SHP77 (cell line): Measurements from ENCODE around the gene EFCAB6.

Experiments
- DNase-seq, 2 experiments: peaks; one replicate each; lab custom pipeline; 2025; lab: John Stamatoyannopoulos, UW

Gene EFCAB6

DNA sequence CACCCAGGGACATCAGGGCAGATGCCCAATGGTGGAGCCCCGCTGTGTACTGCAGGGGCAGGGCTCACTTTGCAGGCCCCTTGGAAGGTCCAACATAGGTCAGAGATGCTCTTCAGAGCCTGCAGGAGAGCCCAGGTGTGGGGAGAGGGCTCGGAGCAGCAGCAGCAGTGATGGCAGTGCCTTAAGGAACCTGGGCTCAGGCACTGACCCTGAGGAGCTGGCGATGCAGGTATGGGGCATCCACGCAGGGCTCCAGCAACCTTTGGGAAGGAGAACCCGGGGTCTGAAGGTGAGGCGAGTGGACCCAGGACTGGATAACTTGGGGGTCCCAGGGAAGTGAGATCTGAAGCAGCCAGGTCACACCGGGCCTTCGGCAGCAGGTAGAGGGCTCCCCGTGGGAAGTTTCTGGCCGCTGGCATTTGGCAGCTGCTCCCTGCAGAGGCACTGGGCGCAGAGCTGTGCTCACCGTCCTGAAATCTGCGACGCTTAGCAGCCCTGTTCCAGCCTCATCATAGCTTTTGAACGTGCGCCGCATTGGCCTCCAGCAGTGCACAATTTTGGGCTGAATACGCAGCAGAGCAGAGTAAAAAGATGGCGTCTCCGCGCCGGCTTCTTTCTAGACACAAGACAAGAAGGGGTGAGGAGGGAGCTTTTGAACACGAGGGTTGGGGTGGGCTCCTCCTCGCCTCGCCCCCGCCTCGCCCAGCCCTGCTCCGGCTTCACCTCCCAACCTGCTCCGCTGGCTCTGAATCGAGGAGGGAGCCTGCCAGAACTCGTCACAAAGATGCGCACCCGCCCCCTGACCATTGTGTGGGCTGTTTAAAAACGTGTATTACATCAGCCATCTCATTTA is 281.5 kb downstream of the EFCAB6 start:
- no peak for DNase-seq

DNA sequence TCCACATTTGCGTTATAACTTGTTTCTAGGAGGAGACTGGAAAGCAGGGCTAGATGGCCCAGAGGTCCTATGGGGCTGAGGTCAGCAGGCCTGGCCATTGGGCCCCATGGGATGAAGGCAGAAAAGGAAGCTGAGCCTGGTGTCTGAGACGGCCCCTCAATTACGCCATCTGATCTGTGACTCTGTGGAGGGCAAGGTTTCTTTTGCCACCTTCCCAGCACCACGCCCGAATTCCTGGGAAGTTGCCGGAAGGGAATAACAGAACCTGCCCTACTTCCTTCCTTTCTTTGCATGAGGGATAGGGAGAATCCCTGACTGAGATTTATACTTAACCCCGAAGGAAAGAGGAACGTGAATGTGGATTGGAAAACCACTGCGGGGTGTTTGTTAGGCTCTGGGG is 282.2 kb downstream of the EFCAB6 start:
- DNase-seq: no peak

DNA sequence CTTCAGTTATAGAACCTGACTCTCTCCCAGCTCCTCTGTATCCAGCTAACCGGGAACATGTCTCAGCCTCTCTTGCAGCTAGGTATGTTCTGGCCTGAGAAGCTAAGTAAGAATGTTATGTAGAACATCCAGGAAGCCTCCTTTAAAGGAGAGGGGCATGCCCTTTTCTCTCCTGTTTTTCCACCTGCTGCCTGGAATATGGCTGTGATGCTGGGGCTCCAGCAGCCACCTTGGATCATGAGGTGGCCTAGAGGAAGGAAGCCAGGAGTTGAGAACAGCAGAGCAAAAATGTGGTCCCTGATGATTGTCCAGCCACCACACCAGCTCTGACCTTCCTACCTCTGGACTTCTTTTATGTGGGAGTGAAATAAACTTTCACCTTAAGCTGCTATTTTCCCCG is 282.6 kb downstream of the EFCAB6 start:
- no peak for DNase-seq

DNA sequence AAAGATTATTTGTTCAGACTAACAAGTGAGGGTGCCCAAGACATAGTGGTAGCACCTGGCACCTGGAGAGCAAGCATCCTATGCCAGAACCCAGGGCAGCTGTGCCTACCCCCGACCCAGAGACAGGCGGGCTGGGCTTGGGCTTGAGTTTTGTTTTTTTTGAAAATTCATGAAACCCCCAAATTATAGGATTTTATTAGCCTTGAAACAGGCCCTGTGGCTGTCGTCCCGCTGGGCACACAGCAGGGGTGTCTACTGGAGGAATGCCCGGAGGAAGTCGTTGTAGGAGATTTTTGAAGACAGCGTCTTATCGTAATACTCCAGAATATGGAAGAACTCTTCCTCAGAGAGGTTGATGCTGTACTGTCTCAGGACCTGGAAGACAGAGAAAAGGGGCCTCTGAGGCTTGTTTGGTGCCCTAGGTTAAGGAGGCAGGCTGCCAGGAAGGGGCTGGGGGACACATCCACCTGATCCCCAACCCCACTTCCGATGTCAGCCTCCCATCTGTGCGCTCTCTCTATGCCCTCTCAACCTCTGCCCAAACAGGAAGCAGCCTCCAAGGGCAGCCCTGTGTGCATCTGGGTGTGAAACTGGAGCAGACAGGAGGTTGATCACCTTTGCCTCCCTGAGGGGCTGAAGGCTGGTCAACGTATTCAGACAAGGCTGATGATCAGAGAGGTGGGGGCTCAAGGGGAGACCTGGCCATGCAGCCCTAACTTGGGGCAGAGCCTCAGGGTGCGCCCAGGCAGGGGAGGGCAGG is 283.3 kb downstream of the EFCAB6 start:
- no peak for DNase-seq

DNA sequence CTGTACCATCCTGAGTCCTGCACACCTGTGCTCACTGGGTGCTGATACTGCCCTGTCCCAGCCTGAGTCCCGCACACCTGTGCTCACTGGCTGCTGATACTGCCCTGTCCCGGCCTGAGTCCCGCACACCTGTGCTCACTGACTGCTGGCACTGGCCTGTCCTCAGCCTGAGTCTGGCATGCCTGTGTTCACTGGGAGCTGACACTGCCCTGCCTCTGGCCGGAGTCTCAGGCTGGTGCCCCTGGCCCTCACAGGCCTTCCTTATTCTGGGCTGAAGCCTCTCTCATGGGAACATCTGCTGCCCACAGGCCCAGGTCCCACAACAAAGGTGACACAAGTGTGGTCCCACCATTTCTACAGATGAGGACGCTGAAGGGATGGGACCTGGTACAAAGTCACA is 285.2 kb downstream of the EFCAB6 start:
- DNase-seq: no peak

DNA sequence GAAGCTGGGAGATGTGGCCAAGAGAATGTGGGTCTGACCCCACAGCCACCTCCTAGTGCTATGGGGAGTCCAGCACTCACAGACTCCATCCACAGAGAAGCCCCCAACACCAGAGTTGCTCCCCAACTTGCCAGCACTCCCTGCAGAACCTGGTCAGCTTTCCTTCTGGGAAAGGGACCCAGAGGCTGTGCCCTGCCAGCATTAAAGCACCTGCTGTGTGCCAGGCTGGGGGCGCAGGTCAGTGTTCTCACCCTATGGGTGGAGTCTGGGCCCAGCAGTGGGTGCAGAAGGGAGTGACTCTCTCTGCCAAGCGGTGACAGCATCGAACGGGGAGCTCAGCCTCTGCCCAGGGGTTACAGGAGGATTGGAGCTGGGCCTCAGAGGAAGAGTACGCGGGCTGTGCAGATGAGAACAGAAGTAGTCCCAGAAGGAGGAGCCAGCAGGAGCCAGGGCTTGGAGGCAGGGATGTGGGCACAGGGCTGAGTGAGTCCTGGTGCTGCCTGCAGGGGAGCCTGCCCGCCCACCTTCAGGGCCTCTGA is 285.9 kb downstream of the EFCAB6 start:
- DNase-seq: no peak

DNA sequence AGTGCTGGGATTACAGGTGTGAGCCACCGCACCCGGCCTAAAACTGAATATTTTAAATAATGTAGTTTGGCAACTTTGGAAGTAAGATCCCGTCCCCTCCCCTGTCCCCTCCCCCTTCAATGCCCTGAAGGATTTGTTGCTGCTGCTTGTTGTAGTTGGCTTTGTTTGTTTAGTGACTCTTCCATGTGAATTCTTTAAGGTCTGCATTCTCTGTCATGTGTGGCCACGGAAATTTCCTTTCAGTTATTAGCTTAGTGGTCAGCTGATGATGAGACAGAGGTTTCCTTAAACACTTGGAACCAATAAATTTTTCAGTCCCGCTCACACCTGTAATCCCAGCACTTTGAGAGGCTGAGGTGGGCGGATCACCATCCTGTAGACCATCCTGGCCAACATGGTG is 290.4 kb downstream of the EFCAB6 start:
- DNase-seq: no peak

DNA sequence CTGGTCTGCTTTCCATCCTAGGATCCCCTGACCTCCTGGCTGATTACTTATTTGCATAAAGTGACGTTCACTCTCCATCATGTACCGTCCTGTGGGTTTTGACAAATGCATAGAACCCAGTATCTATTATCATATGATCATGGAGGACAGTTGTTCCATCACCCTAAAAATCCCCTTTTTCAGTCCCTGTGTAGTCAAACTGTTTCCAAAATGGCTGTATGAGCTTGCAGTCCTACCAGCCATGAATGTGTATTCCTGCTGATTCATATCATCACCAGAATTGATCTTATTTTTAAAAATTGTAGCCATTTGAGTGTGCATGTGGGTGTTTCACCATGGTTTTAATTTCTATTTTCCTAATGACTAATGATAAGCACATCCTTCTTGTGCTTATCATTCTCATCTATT is 291.5 kb downstream of the EFCAB6 start:
- no peak for DNase-seq

DNA sequence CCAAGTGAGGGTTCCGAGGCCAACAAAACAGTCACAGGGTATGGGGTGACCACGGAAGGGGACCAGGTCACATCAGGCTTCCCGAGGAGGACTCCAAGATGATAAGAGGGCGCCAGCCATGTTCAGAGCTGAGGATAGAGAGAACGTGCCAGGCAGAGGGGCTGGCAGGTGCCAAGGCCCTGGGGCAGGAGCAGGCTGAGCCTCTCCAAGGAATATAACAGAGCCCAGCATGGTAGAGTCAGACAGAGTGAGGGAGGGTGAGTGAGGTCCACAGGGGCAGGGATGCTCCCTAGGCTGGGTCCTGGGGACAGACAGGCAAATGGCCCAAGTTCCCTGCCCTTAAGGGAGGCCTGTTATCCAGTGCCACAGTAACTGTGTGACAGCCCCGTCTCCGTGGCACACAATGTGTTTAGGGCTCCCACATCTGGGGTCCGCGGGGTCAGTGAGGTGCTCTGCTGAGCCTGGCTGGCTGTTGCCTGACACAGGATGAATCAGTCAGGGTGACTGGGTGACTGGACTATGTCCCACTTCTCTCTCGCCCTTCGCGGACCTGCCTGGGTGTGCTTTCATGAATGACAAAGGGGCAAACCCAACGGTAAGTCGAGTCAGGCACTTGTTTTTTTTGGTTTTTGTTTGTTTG is 295.0 kb downstream of the EFCAB6 start:
- DNase-seq: no peak

DNA sequence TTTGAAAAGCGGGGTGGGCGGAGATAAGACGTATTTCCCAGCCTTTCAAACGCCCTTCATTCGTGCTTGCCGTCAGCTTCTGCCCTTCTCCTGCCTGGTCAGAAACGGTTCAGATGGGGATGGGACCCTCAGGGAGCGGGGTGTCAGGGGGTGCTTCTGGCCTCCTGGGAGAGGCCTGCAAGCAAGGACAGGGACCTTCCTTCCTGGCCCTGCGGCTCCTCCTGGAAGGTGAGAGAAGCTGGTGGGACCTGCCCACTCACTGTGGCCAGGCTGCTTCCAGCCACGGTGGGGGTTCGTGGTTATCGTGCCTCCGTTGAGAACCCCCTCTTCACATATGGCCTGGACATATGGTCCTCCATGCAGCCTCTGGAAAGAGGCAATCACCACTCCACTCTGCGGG is 295.7 kb downstream of the EFCAB6 start:
- no peak for DNase-seq

DNA sequence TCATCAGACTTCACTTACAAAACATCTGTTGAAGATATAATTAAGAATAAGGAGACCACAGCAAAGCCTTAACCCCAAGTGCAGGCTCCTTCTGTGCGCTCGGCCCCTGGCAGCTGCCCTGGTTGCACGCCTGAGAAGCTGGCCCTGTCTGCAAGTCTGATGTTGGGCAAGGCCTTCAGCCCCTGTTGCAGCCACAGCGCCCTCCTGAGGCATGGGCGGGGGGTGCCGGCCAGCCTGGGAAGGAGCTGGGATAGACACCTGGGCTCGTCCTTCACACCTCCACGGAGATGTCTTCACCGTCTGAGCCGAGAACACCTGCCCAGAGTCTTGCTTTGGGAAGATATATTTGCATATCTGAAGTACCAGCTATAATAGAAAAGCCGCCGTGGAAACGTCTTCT is 296.2 kb downstream of the EFCAB6 start:
- DNase-seq: no peak

DNA sequence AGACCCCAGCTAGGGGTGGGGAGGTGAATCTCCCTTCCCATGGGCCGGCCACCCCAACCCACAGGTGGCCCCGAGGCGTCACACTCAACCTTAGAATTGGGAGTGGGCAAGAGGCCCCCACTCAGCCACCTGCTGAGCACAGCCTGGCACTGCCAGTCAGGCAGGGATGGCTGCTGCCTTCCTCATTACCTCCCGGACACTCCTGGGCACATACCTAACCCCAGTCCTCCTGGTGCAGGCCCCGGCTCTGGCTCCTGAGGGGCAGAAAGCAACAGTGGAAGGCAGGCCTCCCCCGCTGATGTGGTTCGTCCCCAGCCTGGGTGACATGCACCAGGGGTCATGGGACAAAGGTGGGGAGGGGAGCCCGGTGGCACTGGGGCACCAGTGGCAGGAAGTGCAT is 296.7 kb downstream of the EFCAB6 start:
- DNase-seq: no peak

DNA sequence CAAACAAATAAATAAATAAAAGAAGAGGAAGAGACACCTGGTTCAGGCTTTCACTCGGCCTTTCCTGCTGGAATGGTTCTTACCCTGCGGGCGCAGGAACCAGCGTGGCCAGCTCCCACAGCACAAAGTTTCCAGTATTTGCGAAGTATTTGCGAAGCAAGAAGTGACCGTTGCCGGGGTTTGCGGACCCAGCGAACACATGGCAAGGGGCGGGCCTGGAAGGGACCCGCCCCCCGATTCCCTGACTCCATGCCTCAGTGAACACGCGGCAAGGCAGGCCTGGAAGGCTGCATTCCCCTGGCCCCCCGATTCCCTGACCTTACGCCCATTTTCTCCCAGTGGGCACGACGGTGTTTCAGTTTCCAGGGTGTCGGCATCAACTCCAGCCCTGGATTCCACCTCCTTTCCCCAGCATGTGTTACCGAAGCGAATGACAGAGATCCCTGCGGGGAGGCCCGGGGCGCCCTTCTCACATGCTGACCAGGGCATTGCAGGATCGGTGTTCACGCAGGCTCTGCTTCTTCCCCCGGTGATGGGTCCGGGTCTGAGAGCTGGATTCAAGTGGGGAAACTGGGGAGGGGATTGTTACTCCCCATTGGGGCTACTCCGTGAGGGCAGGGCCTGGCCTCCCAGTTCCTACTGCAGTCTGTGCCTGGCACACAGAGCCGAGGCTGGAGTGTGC is 297.5 kb downstream of the EFCAB6 start:
- DNase-seq: no peak

DNA sequence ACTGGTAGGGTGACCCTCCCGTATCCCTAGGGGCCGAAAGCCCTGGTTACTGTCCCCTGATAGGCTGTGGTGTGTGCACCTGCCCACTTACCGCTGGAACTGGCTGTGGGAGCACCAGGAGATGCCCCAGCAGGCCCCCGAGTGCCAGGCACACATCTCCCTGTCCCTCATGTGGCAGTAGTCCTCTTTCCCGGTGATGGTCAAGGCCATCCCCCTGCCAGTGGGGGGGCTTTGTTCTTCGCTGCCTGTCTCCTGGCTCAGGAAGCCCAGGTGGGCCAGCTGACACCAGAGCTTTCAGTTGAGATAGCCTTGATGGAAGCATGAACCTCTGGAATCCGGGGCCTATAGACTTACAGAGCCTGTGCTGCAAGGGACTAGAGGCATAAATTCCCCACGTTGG is 299.8 kb downstream of the EFCAB6 start:
- DNase-seq: no peak

DNA sequence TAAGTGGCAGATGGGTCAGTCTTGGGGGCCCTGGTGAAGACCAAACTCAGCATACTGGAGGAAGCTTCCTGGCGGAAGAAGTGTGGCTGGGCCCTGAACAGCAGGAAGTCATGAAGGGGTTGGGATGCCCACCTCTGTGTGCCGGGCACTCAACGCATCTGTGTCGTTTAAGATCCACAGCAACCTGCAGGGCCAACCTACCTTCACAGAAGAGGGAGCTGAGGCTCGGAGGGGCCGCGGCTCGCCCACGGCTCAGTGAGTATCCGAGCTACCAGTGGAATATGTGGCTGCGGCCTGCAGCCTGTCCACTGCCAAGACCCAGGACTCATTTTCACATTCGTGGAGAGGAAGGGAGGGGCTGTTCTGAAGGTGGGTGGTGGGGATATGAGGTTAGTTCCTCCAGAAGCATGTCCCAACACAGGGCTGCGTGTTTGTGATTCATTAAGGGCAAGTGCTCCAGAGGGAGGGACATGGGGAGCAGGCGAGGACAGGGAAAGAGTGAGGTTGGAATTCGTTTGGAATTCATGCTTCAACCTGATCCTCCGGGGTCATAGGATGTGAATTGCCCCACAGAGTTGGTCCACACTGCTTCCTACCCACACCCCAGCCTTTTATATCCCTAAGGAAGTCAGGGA is 300.7 kb downstream of the EFCAB6 start:
- DNase-seq: no peak

DNA sequence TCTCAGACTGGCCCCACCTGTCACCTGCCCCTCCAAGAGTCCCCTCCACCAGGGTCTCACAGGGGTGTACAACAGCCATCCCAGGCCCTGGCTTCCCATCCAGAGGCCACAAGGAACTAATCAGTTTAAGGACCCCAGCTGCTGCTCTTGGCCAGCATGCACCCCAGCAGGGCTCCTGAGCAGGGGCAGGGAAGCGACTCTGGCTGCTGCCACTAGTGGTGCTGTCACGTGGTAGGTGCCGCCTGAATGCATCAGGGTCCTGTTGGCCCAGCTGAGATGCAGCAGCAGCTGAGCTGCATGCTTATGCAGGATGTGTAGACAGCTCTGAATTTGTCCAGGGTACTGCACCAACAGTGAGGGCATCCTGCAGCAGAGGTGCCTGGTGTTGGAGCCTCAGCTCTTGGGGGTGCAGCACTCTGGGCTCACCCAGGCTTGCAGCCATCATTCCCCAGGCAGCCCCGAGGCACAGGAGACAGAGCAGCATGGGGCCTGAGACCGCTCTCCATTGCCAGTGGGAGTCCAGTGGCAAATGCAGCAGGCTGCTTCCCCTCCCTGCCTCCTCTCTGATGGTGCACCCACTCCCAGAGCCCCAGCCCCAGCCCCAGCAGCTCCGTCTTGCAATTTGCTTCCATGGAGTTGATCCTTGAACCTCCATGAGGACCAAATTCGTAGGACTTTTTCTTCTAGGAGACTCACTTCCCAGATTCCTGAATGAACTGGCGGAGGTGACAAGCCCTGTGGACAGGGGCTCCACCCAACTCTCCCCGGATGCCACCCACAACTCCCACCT is 301.6 kb downstream of the EFCAB6 start:
- DNase-seq: peak in 1 of 2 experiments; percentile 3

DNA sequence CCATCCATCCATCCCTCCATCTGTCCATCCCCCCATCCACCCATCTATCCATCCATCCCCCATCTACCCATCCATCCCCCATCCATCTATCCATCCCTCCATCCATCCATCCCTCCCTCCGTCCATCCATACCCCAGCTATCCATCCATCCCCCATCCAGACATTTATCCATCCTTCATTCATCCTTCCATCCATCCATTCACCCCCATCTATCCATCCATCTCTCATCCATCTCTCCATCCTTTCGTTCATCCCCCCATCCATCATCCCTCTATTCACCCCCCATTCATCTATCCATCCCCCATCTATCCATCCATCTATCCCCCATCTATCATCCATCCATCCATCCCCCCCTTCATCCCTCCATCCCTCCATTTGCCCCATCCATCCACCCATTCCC is 302.8 kb downstream of the EFCAB6 start:
- no peak for DNase-seq

DNA sequence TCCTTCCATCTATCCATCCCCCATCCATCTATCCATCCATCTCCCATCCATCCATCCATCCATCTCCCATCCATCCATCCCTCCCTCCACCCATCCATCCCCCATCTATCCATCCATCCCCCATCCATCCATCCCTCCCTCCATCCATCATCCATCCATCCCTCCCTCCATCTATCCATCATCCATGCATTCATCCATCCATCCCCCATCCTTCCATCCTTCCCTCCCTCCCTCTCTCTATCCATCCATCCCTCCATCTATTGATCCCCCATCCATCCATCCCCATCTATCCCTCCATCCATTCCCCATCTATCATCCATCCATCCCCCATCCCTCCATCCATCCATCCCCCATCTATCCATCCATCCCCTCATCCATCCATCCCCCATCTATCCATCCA is 303.6 kb downstream of the EFCAB6 start:
- no peak for DNase-seq

DNA sequence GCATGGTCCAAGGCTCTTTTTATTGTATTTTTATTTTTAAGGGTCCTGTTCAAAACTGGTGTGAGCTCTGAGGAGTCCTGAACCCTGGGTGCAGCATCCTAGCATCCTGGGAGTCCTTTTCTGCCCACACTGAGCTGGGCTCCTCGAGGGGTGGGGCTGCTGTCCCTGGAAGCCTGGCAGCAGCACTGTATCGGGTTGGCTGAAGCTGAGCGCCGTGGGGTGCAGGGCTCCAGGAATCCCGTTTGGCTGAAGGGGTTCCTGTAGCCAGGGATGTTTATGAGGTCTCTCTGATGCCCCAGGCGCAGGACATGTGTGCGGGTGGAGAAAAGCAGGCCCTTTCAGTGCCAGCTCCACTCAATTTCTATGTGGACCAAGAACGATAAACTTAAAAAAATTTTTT is 304.9 kb downstream of the EFCAB6 start:
- no peak for DNase-seq

DNA sequence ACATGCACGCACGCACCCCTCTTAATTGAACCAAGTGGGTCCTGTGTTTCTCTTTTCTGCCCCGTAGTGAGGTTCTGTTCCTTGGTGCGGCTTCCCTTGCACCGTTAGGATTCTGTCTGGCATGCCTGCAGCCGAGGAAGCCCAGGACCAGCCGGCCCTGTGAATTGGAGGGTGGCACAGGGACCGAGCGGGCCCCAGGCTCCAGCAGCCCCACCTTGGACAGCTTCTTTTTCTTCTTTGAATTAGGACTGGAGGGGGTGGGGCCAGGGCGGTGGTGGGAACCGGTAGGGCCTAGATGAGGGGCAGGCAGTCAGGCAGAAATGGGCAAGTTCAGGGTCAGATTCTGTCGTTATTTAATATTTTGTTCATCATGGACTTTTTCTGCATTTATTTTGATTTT is 305.6 kb downstream of the EFCAB6 start:
- no peak for DNase-seq

DNA sequence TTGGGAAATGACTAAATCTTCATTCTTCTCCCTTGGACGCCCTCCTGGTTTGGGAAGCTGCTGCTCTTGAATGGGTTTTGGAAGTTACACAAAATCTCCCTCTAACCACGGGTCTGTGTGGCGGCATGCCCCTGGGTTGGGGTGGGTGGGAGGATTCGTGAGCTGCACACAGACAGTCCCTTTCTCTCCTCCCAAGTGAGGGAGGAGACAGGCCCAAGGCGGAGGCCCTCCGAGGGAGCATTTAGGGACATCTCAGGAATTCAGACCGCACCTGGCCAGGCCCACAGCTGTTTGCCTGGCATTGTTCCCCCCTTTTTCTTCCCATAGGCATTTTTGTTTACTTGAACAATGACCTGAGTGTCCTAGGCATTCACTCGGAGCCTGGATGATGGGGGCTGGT is 306.2 kb downstream of the EFCAB6 start:
- no peak for DNase-seq
